Nephron progenitor cell (in vitro differentiated cells): ENCODE data around the gene FLNC.

Experiments
- DNase-seq: peaks from one replicate; pipeline ENCODE4 v3.0.0; 2021
- H3K27ac Mint-ChIP-seq: 2 replicates; pipeline ENCODE4 v1.8.0; 2021; ENCODE audit warnings: mild to moderate bottlenecking, moderate library complexity, mixed read lengths
- H3K27me3 Mint-ChIP-seq: 2 replicates; pipeline ENCODE4 v1.8.0; 2021; ENCODE audit warnings: mild to moderate bottlenecking, low read depth, mixed read lengths; ENCODE audit not compliant: poor library complexity
- H3K36me3 Mint-ChIP-seq: 2 replicates; pipeline ENCODE4 v1.8.0; 2021; ENCODE audit warnings: low read depth, mixed read lengths
- H3K4me1 Mint-ChIP-seq: 2 replicates; pipeline ENCODE4 v1.8.0; 2021; ENCODE audit warnings: mixed read lengths
- H3K4me3 Mint-ChIP-seq: 2 replicates; pipeline ENCODE4 v1.8.0; 2021; ENCODE audit warnings: mild to moderate bottlenecking, moderate library complexity, mixed read lengths
- H3K9me3 Mint-ChIP-seq: 2 replicates; pipeline ENCODE4 v1.8.0; 2021; ENCODE audit warnings: mild to moderate bottlenecking, moderate library complexity, mixed read lengths
- CTCF ChIP-seq: fragments of 200-600 bp; sonication (generic); IDR thresholded peaks from 2 replicates; pipeline ENCODE4 v1.5.0; 2021; ENCODE audit warnings: antibody characterized with exemption

The FLNC gene

GRCh38 chr7:128881458-128882125, 51.4 kb downstream of the FLNC start:
- H3K27me3 Mint-ChIP-seq = no peaks in the 10 kb centered on the region
- no peaks in the 10 kb centered on the region for H3K9me3 Mint-ChIP-seq
- peak overlapping the region; percentile 84 for H3K27ac Mint-ChIP-seq
- H3K4me3 Mint-ChIP-seq = no peak overlapping the region
- no peaks in the 10 kb centered on the region for H3K36me3 Mint-ChIP-seq
- no peak for DNase-seq
- no peak for TF ChIP-seq CTCF
- H3K4me1 Mint-ChIP-seq = peaks cover 21% of the 10 kb centered on the region

GRCh38 chr7:128882134-128882533, 51.9 kb downstream of the FLNC start:
- Mint-ChIP-seq H3K27me3 (no peaks in the 10 kb centered on the region), H3K4me3 (no peak overlapping the region), H3K9me3 (no peaks in the 10 kb centered on the region), H3K27ac (no peak overlapping the region), H3K36me3 (no peaks in the 10 kb centered on the region), H3K4me1 (peaks cover 21% of the 10 kb centered on the region)
- no peak for DNase-seq
- no peak for TF ChIP-seq CTCF

- Mint-ChIP-seq H3K9me3 (no peaks in the 10 kb centered on the region), H3K27me3 (no peaks in the 10 kb centered on the region), H3K27ac (no peak overlapping the region), H3K4me1 (peaks cover 21% of the 10 kb centered on the region), H3K36me3 (no peaks in the 10 kb centered on the region), H3K4me3 (no peak overlapping the region)
- TF ChIP-seq CTCF = peak; percentile 92
- DNase-seq = peak; percentile 91
These were observed 53.6 kb downstream of the FLNC start for GRCh38 chr7:128883622-128884448.

- DNase-seq = no peak
- Mint-ChIP-seq H3K4me1 (peaks cover 21% of the 10 kb centered on the region), H3K27me3 (peaks cover 6% of the 10 kb centered on the region), H3K36me3 (peaks cover 5% of the 10 kb centered on the region), H3K4me3 (no peak overlapping the region), H3K27ac (no peak overlapping the region), H3K9me3 (no peaks in the 10 kb centered on the region)
- TF ChIP-seq CTCF = no peak
These were observed 54.6 kb downstream of the FLNC start for GRCh38 chr7:128884561-128885369.

- no peak for TF ChIP-seq CTCF
- DNase-seq = no peak
- H3K27me3 Mint-ChIP-seq = peaks cover 14% of the 10 kb centered on the region
- H3K9me3 Mint-ChIP-seq = no peaks in the 10 kb centered on the region
- H3K4me3 Mint-ChIP-seq = no peak overlapping the region
- H3K4me1 Mint-ChIP-seq = peaks cover 21% of the 10 kb centered on the region
- H3K36me3 Mint-ChIP-seq = peaks cover 6% of the 10 kb centered on the region
- no peak overlapping the region for H3K27ac Mint-ChIP-seq
These were observed 55.4 kb downstream of the FLNC start for GRCh38 chr7:128885370-128886187.
